GM21367 (cell line): Measurements from ENCODE around the gene SOX11.

Experiments
- ATAC-seq: cut with Tn5 transposase; IDR thresholded peaks from one replicate; pipeline ENCODE4 v1.9.1; 2021; ENCODE audit not compliant: unreplicated experiment

Gene SOX11

DNA sequence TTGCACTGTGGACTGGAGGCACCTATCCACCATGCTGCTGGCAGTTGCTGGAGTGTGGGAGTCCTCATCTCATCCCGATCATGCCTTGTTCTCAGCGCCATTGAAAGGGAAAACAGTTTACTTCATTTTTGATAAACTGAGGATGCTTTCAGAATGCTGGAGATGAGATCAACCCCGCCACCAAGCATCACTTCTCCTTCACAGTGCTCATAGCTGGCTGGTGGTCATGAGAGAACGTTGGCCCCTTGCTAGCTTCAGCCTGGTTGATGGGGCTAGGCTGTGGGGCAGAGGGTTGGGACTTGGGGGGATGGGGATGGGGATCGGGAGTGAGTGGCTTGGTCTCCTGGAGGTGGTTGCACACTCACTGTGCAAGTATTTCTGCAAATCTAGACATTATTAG is 30.1 kb downstream of the SOX11 start:
- no peak for ATAC-seq

DNA sequence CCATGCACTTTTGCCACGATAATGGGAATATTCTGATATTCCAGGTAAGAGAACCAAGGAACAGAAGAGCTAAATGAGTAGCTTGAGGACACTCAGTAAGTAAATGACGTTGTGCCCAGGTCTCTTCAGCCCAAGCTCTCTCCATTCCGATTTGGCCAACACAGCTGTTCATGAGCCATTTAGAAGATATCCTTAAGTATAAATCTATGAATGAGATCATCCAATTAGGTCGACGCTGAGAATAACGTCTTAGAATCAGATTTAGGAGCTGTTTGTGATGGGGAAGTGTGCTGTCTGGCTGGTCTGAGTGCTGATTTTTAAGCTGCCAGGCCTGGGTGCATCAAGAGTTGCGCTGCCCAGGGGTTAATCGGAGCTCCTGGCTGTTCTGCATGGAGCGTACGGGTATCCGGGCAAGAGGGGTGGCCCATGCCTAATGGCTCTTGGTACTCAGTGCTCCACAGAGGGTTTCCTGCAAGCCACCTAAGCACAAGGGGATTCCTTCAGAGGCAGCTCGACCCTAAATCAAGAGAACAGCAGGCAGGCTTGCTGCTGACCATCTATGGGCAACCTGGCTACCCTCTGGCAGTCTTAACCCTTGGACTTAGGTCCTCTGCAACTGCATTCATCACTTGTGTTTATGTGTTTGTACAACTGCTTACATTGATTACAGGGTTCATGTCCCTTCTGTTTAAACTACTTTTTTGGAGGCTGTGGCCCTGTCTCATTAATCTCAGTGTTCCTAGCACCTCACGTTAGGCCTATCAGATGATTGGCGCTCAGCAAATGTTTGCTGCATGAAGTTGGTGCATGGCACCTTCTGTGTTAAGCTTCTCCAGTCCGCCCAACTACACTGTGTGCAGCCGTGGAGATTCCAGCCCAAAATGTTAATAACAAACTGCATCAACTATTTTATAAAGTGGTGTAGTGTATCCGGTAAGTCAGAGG is 31.9 kb downstream of the SOX11 start:
- ATAC-seq = no peak

GRCh38 chr2:5725072-5725471 is 32.9 kb downstream of the SOX11 start:
- ATAC-seq = no peak

GRCh38 chr2:5725794-5726463 is 33.7 kb downstream of the SOX11 start:
- no peak for ATAC-seq

- ATAC-seq = no peak
These were observed 35.1 kb downstream of the SOX11 start for GRCh38 chr2:5727235-5727634.

GRCh38 chr2:5729416-5729815 is 37.2 kb downstream of the SOX11 start:
- no peak for ATAC-seq

- ATAC-seq = no peak
These were observed 38.2 kb downstream of the SOX11 start for GRCh38 chr2:5730386-5730785.

DNA sequence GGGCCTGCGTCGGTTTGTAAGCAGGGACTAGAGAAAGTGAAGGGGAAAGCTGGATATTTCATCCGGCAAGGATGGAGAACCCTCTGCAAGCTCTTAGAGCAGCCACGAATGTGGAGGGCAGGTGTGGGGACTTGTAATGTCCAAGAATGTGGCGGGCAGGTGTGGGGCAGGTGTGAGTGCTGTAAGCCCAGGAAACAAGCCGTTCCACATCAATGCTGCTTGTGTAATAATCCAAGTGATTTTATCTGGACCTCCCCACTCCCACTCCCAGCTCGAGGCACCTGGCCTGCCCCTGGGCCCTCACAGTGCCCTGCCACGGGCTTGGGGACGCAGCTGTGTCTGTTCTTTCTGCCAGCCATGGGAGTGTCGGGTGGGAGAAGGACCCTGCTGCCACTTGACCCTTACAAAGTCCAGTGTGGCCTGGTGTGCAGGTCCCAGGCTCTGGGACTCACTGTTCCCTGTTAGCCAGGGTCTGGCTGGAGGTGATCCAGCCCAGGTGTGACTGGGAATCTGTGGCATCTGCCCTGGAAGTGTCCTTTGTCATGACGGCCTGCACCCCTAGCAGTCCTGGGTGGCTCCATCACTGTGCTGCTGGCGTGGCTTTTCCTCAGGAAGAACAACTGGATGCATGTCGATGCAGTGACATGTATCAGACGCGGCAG is 42.8 kb downstream of the SOX11 start:
- no peak for ATAC-seq

DNA sequence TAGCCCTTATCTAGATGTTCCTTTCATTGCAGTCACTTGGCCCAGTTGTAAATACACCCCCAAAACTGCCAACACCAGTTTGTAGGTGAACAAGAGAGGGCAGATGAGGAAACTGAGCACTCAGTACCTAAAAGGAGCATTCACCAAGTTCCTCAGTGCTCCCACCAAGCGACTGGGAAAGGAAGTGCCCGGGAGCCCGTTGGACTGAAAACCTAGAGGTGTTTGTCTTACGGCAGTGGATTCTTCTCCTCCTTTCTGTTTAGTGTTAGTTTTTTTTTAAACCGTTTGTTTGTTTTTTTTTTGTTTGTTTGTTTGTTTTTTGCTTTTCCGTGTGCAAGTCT is 43.3 kb downstream of the SOX11 start:
- ATAC-seq = no peak

DNA sequence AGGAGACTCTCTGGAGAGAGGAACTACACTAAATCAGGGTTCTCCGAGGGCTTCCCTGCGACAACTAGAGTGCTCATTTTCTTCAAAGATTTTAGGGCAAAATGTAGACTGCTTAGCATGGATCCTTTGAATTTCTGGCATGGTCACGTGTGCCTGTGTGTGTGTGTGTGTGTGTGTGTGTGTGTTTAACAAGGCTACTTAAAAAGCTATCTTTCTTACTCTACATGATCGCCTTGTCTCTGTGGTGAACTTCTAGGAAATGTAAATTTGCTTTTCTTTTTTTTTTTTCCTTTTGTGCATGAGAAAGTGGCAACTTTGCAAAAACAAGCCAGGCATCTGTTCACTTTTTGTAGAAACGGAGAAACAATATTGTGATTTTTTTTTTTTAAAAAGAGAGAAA is 43.9 kb downstream of the SOX11 start:
- ATAC-seq = no peak

- no peak for ATAC-seq
These were observed 44.7 kb downstream of the SOX11 start for GRCh38 chr2:5736886-5737285.

GRCh38 chr2:5740053-5740452 is 47.9 kb downstream of the SOX11 start:
- ATAC-seq = no peak

GRCh38 chr2:5740817-5741216 is 48.6 kb downstream of the SOX11 start:
- no peak for ATAC-seq

DNA sequence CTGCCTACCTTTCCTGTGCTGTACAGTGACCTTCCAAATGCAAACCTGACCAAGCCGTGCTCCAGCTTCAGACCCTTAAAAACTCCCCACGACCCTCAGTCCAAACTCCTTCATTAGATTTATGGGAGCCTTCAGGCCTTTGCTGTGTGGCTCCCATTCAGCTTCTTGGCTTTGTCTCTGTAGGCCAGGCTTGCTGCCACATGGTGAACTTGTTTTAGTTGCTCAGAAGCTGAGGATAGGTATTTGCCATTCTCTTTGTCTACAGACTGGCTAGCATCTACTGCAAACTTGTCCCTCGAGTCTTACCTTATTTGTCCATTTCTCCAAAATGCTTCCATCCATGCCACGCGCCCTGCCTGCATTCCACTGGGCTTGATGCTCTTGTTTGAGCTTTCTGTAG is 49.1 kb downstream of the SOX11 start:
- no peak for ATAC-seq

DNA sequence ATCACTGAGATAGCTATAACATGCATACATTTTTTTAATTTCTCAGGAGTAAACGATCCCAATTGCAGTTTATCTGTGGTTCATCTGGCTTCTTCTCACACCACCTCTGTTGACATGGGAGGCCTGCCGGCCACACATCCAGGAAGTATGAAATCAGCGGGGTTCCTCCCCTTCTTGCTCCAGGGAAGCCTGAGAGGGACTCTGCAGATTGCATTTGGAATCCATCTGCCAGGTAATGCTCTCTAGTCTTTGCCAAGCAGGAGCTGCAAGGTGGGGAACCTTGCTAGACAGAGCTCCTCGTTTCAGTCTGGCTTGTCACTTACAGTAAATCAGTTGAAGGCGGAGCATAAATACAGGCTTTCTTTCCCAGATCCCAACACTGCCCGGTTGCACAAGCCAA is 49.9 kb downstream of the SOX11 start:
- ATAC-seq = no peak

GRCh38 chr2:5748391-5748790 is 56.2 kb downstream of the SOX11 start:
- no peak for ATAC-seq

DNA sequence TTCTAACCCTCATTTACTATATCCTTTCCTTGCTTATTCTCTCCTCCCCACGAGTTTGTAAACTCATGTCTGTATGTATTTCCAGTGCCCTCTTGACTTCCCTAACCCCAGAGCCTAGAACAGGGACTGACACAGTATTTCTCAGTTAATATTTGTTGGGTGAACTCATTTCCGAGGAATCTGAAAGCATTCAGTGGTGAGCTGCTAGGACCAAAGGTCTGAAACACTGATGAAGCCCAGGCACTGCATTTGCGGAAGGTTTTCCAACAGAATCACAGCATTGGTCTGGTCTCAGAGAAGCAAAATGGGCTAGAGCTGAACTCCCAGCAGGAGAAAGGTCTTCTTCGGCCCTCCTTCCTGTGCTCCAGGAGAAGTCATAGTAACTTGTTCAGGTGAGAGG is 56.8 kb downstream of the SOX11 start:
- no peak for ATAC-seq

- ATAC-seq = no peak
These were observed 57.2 kb downstream of the SOX11 start for GRCh38 chr2:5749347-5749746.
